ENCODE data around the gene FIBCD1.

FIBCD1 gene

GRCh38 chr9:130891688-130892476, 47.2 kb downstream of the FIBCD1 start:
- Histone ChIP-seq H2AK5ac (ENCODE audit: low read depth, low read length) (no peak overlapping the region), H4K8ac (ENCODE audit: low read depth, low read length) (no peak overlapping the region), H2AFZ (ENCODE audit: low read length) (no peak overlapping the region), H3K9ac (ENCODE audit: low read depth, low read length, poor library complexity) (peak overlapping the region; percentile 27), H3K4ac (ENCODE audit: low read length) (no peak overlapping the region), H3K9me3 (replicated peaks in 1 of 2; ENCODE audit: control insufficient read depth in 2 of 2, insufficient read depth in 1 of 2, low read depth in 1 of 2, low read length in 2 of 2) (no peaks in the 10 kb centered on the region), H2BK12ac (ENCODE audit: low read length) (no peak overlapping the region), H3K4me3 (ENCODE audit: low read length in 2 of 2) (no peak overlapping the region), H3K14ac (ENCODE audit: low read length) (peak overlapping the region; percentile 89), H3K79me1 (ENCODE audit: low read depth, low read length) (peaks cover 4% of the 10 kb centered on the region), H3K36me3 (replicated peaks in 1 of 2; ENCODE audit: control insufficient read depth in 2 of 2, insufficient read depth in 2 of 2, low read length in 2 of 2) (peaks cover 26 to 72% of the 10 kb centered on the region in 2 donors), H3K4me2 (ENCODE audit: insufficient read depth, low read length, poor library complexity, severe bottlenecking) (no peak overlapping the region), H2BK5ac (ENCODE audit: low read length) (no peak overlapping the region), H3K27me3 (ENCODE audit: control insufficient read depth in 3 of 3, insufficient read depth in 3 of 3, low read depth in 1 of 3, low read length in 3 of 3) (no peaks in the 10 kb centered on the region), H3K4me1 (ENCODE audit: control insufficient read depth in 2 of 2, insufficient read depth in 1 of 2, low read depth in 1 of 2, low read length in 2 of 2) (peaks cover 14 to 21% of the 10 kb centered on the region in 2 donors), H4K91ac (ENCODE audit: low read depth, low read length, poor library complexity) (no peak overlapping the region), H2BK120ac (ENCODE audit: low read depth, low read length) (no peak overlapping the region), H3K18ac (ENCODE audit: low read length) (no peak overlapping the region), H3K23ac (ENCODE audit: low read depth, low read length, poor library complexity) (peak overlapping the region; percentile 85), H2BK15ac (ENCODE audit: low read length) (no peak overlapping the region), H3K27ac (replicated peaks; ENCODE audit: low read length) (peak overlapping the region; percentile 40)
- DNase-seq (ENCODE audit: low spot score), result no peak
- WGBS, 2 donors (ENCODE audit: extremely low coverage in 2 of 2, insufficient read length in 2 of 2, insufficient replicate concordance in 1 of 2), result no CpG with 5 or more reads among the region's 18 CpGs

- Histone ChIP-seq H3K9ac (ENCODE audit: low read depth, low read length, poor library complexity) (no peak overlapping the region), H3K79me1 (ENCODE audit: low read depth, low read length) (peaks cover 4% of the 10 kb centered on the region), H3K27me3 (ENCODE audit: control insufficient read depth in 3 of 3, insufficient read depth in 3 of 3, low read depth in 1 of 3, low read length in 3 of 3) (no peaks in the 10 kb centered on the region), H3K18ac (ENCODE audit: low read length) (no peak overlapping the region), H2AK5ac (ENCODE audit: low read depth, low read length) (no peak overlapping the region), H3K4me1 (ENCODE audit: control insufficient read depth in 2 of 2, insufficient read depth in 1 of 2, low read depth in 1 of 2, low read length in 2 of 2) (peaks cover 16 to 21% of the 10 kb centered on the region in 2 donors), H3K36me3 (replicated peaks in 1 of 2; ENCODE audit: control insufficient read depth in 2 of 2, insufficient read depth in 2 of 2, low read length in 2 of 2) (peaks cover 32 to 80% of the 10 kb centered on the region in 2 donors), H2BK120ac (ENCODE audit: low read depth, low read length) (no peak overlapping the region), H2BK15ac (ENCODE audit: low read length) (no peak overlapping the region), H4K91ac (ENCODE audit: low read depth, low read length, poor library complexity) (no peak overlapping the region), H2BK5ac (ENCODE audit: low read length) (no peak overlapping the region), H3K9me3 (replicated peaks in 1 of 2; ENCODE audit: control insufficient read depth in 2 of 2, insufficient read depth in 1 of 2, low read depth in 1 of 2, low read length in 2 of 2) (no peaks in the 10 kb centered on the region), H3K27ac (replicated peaks; ENCODE audit: low read length) (no peak overlapping the region), H3K14ac (ENCODE audit: low read length) (no peak overlapping the region), H3K23ac (ENCODE audit: low read depth, low read length, poor library complexity) (peak overlapping the region; percentile 62), H4K8ac (ENCODE audit: low read depth, low read length) (no peak overlapping the region), H3K4me2 (ENCODE audit: insufficient read depth, low read length, poor library complexity, severe bottlenecking) (no peak overlapping the region), H2BK12ac (ENCODE audit: low read length) (no peak overlapping the region), H2AFZ (ENCODE audit: low read length) (no peak overlapping the region), H3K4me3 (ENCODE audit: low read length in 2 of 2) (peak overlapping the region in 1 of 2 donors; percentile 37), H3K4ac (ENCODE audit: low read length) (no peak overlapping the region)
- DNase-seq (ENCODE audit: low spot score), result no peak
- WGBS, 2 donors (ENCODE audit: extremely low coverage in 2 of 2, insufficient read length in 2 of 2, insufficient replicate concordance in 1 of 2), result no CpG with 5 or more reads among the region's 20 CpGs
Measured at GRCh38 chr9:130890870-130891687, 48.0 kb downstream of the FIBCD1 start.

GRCh38 chr9:130890124-130890523, 48.9 kb downstream of the FIBCD1 start:
- no CpG with 5 or more reads among the region's 9 CpGs for WGBS, 2 donors (ENCODE audit: extremely low coverage in 2 of 2, insufficient read length in 2 of 2, insufficient replicate concordance in 1 of 2)
- no peaks in the 10 kb centered on the region for H3K9me3 ChIP-seq (replicated peaks in 1 of 2; ENCODE audit: control insufficient read depth in 2 of 2, insufficient read depth in 1 of 2, low read depth in 1 of 2, low read length in 2 of 2)
- H3K36me3 ChIP-seq (replicated peaks in 1 of 2; ENCODE audit: control insufficient read depth in 2 of 2, insufficient read depth in 2 of 2, low read length in 2 of 2), result peaks cover 42 to 89% of the 10 kb centered on the region in 2 donors

More at GRCh38 chr9:130890124-130890523, 48.9 kb downstream of the FIBCD1 start:
- no peak overlapping the region for H3K18ac ChIP-seq (ENCODE audit: low read length)
- H3K4me3 ChIP-seq (ENCODE audit: low read length in 2 of 2), result no peak overlapping the region
- H2BK15ac ChIP-seq (ENCODE audit: low read length), result no peak overlapping the region
- H2AK5ac ChIP-seq (ENCODE audit: low read depth, low read length), result no peak overlapping the region
- peaks cover 4% of the 10 kb centered on the region for H3K79me1 ChIP-seq (ENCODE audit: low read depth, low read length)
- no peak overlapping the region for H2BK5ac ChIP-seq (ENCODE audit: low read length)
- H2AFZ ChIP-seq (ENCODE audit: low read length), result no peak overlapping the region
- H3K4me1 ChIP-seq (ENCODE audit: control insufficient read depth in 2 of 2, insufficient read depth in 1 of 2, low read depth in 1 of 2, low read length in 2 of 2), result peaks cover 11 to 14% of the 10 kb centered on the region in 2 donors
- no peak overlapping the region for H2BK12ac ChIP-seq (ENCODE audit: low read length)
- no peak overlapping the region for H3K9ac ChIP-seq (ENCODE audit: low read depth, low read length, poor library complexity)
- peak overlapping the region; percentile 60 for H3K23ac ChIP-seq (ENCODE audit: low read depth, low read length, poor library complexity)
- DNase-seq (ENCODE audit: low spot score), result no peak
- H3K27ac ChIP-seq (replicated peaks; ENCODE audit: low read length), result no peak overlapping the region
- no peak overlapping the region for H3K4ac ChIP-seq (ENCODE audit: low read length)
- H2BK120ac ChIP-seq (ENCODE audit: low read depth, low read length), result no peak overlapping the region
- H4K8ac ChIP-seq (ENCODE audit: low read depth, low read length), result no peak overlapping the region
- no peak overlapping the region for H4K91ac ChIP-seq (ENCODE audit: low read depth, low read length, poor library complexity)
- no peaks in the 10 kb centered on the region for H3K27me3 ChIP-seq (ENCODE audit: control insufficient read depth in 3 of 3, insufficient read depth in 3 of 3, low read depth in 1 of 3, low read length in 3 of 3)
- no peak overlapping the region for H3K14ac ChIP-seq (ENCODE audit: low read length)
- no peak overlapping the region for H3K4me2 ChIP-seq (ENCODE audit: insufficient read depth, low read length, poor library complexity, severe bottlenecking)
